T-cell (primary cell): ENCODE results near the gene AGPAT4. TPM values are rescaled to one million over a fixed set of nuclear protein-coding genes. Genes with fewer than 3 reads are reported as not detected.
"Not testable (repeated sequence)": the region's sequence is repeated elsewhere in the genome, so short reads cannot be mapped to it uniquely, and the experiment has no call there.

Source experiments
- ATAC-seq, 4 experiments: fragments of 200-7000 bp in 3 of 4; fragments of 150-1000 bp in 1 of 4; cut with Tn5 transposase; replicated peaks in 1 of 4; 1 replicate in 3 of 4; 2 replicates in 1 of 4; pipeline ENCODE4 v1.10.0; 2021; ENCODE audit warnings: moderate library complexity in 3 of 4, mild to moderate bottlenecking in 2 of 4, moderate number of reproducible peaks in 1 of 4
- CTCF ChIA-PET, 2 donors: fragments of 300-600 bp; sonication (Branson Sonifier 250); formaldehyde crosslinking; loops; one replicate each; lab custom pipeline; 2022; ENCODE audit warnings: antibody characterized with exemption in 2 of 2; lab: Charles Lee
- POLR2A ChIA-PET, 2 donors: fragments of 300-600 bp; sonication (Branson Sonifier 250); formaldehyde crosslinking; loops; one replicate each; lab custom pipeline; 2022; ENCODE audit warnings: antibody characterized with exemption in 2 of 2; lab: Charles Lee
- DNase-seq, 35 experiments: peaks; one replicate each; pipeline versions ENCODE4 v3.0.0 to v3.0.0-alpha.2; 2013 to 2023
- H3K27ac ChIP-seq: one replicate; pipeline ENCODE4 v1.5.1; 2013; ENCODE audit warnings: low read length
- H3K27me3 ChIP-seq, 2 experiments: replicated peaks in 1 of 2; 1 replicate in 1 of 2; 2 replicates in 1 of 2; pipeline versions ENCODE4 v1.6.1 to v1.7.0; 2013; ENCODE audit warnings: low read length in 1 of 2, mixed read lengths in 1 of 2; ENCODE audit not compliant: control insufficient read depth in 2 of 2, insufficient read depth in 2 of 2; ENCODE audit errors: extremely low read depth in 1 of 2
- H3K36me3 ChIP-seq, 2 donors: 1 replicate in 1 of 2; 2 replicates in 1 of 2; pipeline versions ENCODE4 v1.6.1 to v1.7.0; 2013; ENCODE audit warnings: low read length in 1 of 2; ENCODE audit not compliant: control insufficient read depth in 2 of 2, insufficient read depth in 1 of 2; ENCODE audit errors: extremely low read depth in 1 of 2
- H3K4me1 ChIP-seq, 2 experiments: 1 replicate in 1 of 2; 2 replicates in 1 of 2; pipeline versions ENCODE4 v1.6.1 to v1.7.0; 2013; ENCODE audit warnings: low read length in 2 of 2, mixed read lengths in 1 of 2; ENCODE audit not compliant: insufficient read depth in 2 of 2, control insufficient read depth in 1 of 2; ENCODE audit errors: extremely low read depth in 1 of 2
- H3K4me3 ChIP-seq, 2 donors: 1 replicate in 1 of 2; 2 replicates in 1 of 2; pipeline versions ENCODE4 v1.5.1 to v1.7.0; 2013; ENCODE audit warnings: mild to moderate bottlenecking in 2 of 2, low read length in 1 of 2, moderate library complexity in 1 of 2; ENCODE audit not compliant: control insufficient read depth in 1 of 2; ENCODE audit errors: extremely low read depth in 1 of 2
- H3K9me3 ChIP-seq: 2 replicates; pipeline ENCODE4 v1.7.0; 2013
- H3K27ac Mint-ChIP-seq, 2 donors: one replicate each; pipeline ENCODE4 v1.8.0; 2020 to 2021; ENCODE audit warnings: mild to moderate bottlenecking in 2 of 2, mixed read lengths in 2 of 2
- H3K27me3 Mint-ChIP-seq, 2 donors: one replicate each; pipeline ENCODE4 v1.8.0; 2021 to 2022; ENCODE audit warnings: mixed read lengths in 2 of 2
- H3K36me3 Mint-ChIP-seq: one replicate; pipeline ENCODE4 v1.8.0; 2021; ENCODE audit warnings: mixed read lengths
- H3K4me1 Mint-ChIP-seq, 3 donors: one replicate each; pipeline ENCODE4 v1.8.0; 2020 to 2022; ENCODE audit warnings: mixed read lengths in 3 of 3, mild to moderate bottlenecking in 1 of 3
- H3K4me3 Mint-ChIP-seq, 3 donors: one replicate each; pipeline ENCODE4 v1.8.0; 2020 to 2022; ENCODE audit warnings: mild to moderate bottlenecking in 3 of 3, mixed read lengths in 3 of 3, moderate library complexity in 3 of 3
- H3K9me3 Mint-ChIP-seq, 3 donors: one replicate each; pipeline ENCODE4 v1.8.0; 2020 to 2022; ENCODE audit warnings: mixed read lengths in 3 of 3
- WGBS: methylation state at CpG from one replicate; pipeline ENCODE4 v1.1.5; 2013; ENCODE audit warnings: missing lambda C conversion rate; ENCODE audit not compliant: insufficient coverage; 5-methylcytosine and 5-hydroxymethylcytosine counted together
- total RNA-seq, 35 experiments: library from RNA in 6 of 35; stranded (reverse) in 6 of 35; fragments of 120-200 nt in 1 of 35; gene quantifications; one replicate each; pipeline versions ENCODE4 v1.2.1 to v1.2.4 and lab custom pipeline; 2013 to 2026

Gene AGPAT4
- total RNA-seq, 5 donors from 2014 or later (not counting 1 experiment from before 2014, with no cell fraction given), result 5.6 to 15.0 (median 6.3) TPM

DNA sequence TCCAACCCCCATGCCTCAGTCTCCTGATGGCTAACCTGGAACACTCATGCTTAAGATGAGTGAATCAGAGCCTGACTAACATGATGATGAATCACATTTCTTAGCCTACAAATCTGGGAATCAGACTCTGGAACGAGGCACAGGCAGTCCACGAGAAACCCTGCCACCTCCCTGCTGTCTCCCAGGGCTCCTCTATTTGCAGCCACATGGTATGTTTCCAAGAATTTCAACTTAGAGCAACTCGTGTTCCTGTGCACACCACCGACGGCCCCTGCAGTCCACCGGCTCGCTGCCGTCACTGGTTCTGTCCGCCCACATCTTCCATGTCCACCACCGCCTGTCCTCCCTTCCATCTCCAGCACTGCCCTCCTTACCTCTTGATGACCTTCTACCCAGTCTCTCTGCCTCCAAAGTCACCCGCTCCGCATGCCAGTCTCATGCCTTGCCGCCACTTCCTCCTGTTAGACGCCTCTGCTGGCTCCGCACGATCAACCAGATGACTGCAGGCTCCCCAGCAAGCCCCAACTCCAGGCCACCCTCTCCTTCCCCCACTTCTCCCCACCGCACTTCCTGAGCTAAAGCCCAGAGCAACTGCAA is 87.6 kb downstream of the AGPAT4 start:
- Histone ChIP-seq H3K36me3 (no peaks in the 10 kb centered on the region), H3K27me3 (peaks cover 0 to 4% of the 10 kb centered on the region in 2 experiments), H3K27ac (no peak overlapping the region), H3K4me3 (no peak overlapping the region), H3K4me1 (no peaks in the 10 kb centered on the region), H3K9me3 (no peaks in the 10 kb centered on the region)
- 53% methylated on average over 17 of the region's 17 CpGs for WGBS
- ChIA-PET CTCF (no interaction called here), POLR2A (no interaction called here)
- no peak overlapping the region for H3K4me3 Mint-ChIP-seq
- H3K27ac Mint-ChIP-seq, result no peak overlapping the region
- peaks cover 0 to 14% (median 2%) of the 10 kb centered on the region in 3 donors for H3K4me1 Mint-ChIP-seq
- ATAC-seq, result no peak
- H3K36me3 Mint-ChIP-seq, result peaks cover 36% of the 10 kb centered on the region
- H3K9me3 Mint-ChIP-seq, result peaks cover 0 to 3% (median 0%) of the 10 kb centered on the region in 3 donors
- H3K27me3 Mint-ChIP-seq, result no peaks in the 10 kb centered on the region
- no peak for DNase-seq

DNA sequence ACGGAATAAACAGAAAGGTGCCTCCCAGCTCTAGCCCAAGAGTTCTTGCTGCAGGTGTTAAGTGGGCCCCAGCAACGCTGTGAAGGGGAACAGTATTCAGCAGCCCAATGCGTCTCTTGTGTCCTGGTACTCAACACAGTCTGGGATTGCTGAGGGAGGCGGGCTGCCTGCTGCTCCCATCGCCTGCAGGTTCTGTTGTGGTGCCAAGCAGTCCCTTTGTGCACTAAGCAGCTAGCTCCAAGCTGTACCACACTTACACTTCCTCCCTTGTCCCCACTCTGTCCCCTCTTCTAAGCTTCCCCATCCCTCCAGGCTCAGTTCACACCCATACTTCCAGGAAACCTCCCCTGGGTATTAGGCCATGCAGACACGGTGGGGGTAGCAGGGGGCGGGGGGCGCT is 92.7 kb downstream of the AGPAT4 start:
- Mint-ChIP-seq H3K36me3 (peaks cover 37% of the 10 kb centered on the region), H3K9me3 (peaks cover 5 to 14% (median 9%) of the 10 kb centered on the region in 3 donors), H3K27me3 (no peaks in the 10 kb centered on the region), H3K27ac (no peak overlapping the region), H3K4me1 (peaks cover 0 to 1% (median 0%) of the 10 kb centered on the region in 3 donors), H3K4me3 (no peak overlapping the region)
- Histone ChIP-seq H3K4me3 (no peak overlapping the region), H3K4me1 (no peaks in the 10 kb centered on the region), H3K9me3 (no peaks in the 10 kb centered on the region), H3K36me3 (no peaks in the 10 kb centered on the region), H3K27me3 (peaks cover 0 to 4% of the 10 kb centered on the region in 2 experiments), H3K27ac (no peak overlapping the region)
- DNase-seq, result no peak
- POLR2A ChIA-PET, result no interaction called here
- CTCF ChIA-PET, result interaction anchor here in 1 of 2 donors (0.6 to 0.8 kb wide), 2 partner anchors 192 to 448 kb away, joined by 3 to 4 read pairs; no protein-coding TSS in a partner anchor
- WGBS, result 92% methylated on average over 4 of the region's 8 CpGs
- ATAC-seq, result no peak

GRCh38 chr6:161178155-161178554 is 95.7 kb downstream of the AGPAT4 start:
- H3K4me1 Mint-ChIP-seq, CTCF ChIA-PET, H3K4me1 ChIP-seq, H3K27ac ChIP-seq, DNase-seq, H3K4me3 Mint-ChIP-seq, H3K27me3 ChIP-seq, ATAC-seq, H3K9me3 ChIP-seq, POLR2A ChIA-PET, H3K27me3 Mint-ChIP-seq, H3K27ac Mint-ChIP-seq, H3K36me3 ChIP-seq, H3K4me3 ChIP-seq: not testable (repeated sequence)
- WGBS, result 96% methylated on average over 11 of the region's 14 CpGs
- H3K36me3 Mint-ChIP-seq, result peaks cover 28% of the 10 kb centered on the region
- peaks cover 11 to 21% (median 14%) of the 10 kb centered on the region in 3 donors for H3K9me3 Mint-ChIP-seq

- Mint-ChIP-seq H3K9me3 (peaks cover 11 to 22% (median 14%) of the 10 kb centered on the region in 3 donors), H3K36me3 (peaks cover 23% of the 10 kb centered on the region)
- CTCF ChIA-PET, result interaction anchor here in 1 of 2 donors (0.6 kb wide), 1 partner anchor 211 kb away, joined by 3 read pairs; no protein-coding TSS in a partner anchor
- H3K36me3 ChIP-seq, H3K27ac Mint-ChIP-seq, ATAC-seq, H3K4me3 ChIP-seq, POLR2A ChIA-PET, H3K27me3 ChIP-seq, H3K27ac ChIP-seq, DNase-seq, H3K4me3 Mint-ChIP-seq, H3K9me3 ChIP-seq, H3K4me1 Mint-ChIP-seq, H3K27me3 Mint-ChIP-seq, H3K4me1 ChIP-seq: not testable (repeated sequence)
- WGBS, result 86% methylated on average over 2 of the region's 3 CpGs
Measured at GRCh38 chr6:161176428-161176827, 97.4 kb downstream of the AGPAT4 start.

DNA sequence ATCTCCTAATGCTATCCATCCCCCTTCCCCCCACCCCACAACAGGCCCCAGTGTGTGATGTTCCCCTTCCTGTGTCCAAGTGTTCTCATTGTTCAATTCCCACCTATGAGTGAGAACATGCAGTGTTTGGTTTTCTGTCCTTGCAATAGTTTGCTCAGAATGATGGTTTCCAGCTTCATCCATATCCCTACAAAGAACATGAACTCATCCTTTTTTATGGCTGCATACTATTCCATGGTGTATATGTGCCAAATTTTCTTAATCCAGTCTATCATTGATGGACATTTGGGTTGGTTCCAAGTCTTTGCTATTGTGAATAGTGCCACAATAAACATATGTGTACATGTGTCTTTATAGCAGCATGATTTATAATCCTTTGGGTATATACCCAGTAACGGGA is 101.1 kb downstream of the AGPAT4 start:
- H3K27me3 Mint-ChIP-seq, H3K4me3 Mint-ChIP-seq, DNase-seq, H3K4me1 ChIP-seq, H3K27ac Mint-ChIP-seq, CTCF ChIA-PET, H3K27ac ChIP-seq, POLR2A ChIA-PET, H3K4me3 ChIP-seq, H3K36me3 ChIP-seq, H3K9me3 ChIP-seq, ATAC-seq, H3K27me3 ChIP-seq: not testable (repeated sequence)
- H3K36me3 Mint-ChIP-seq, result peaks cover 16% of the 10 kb centered on the region
- no CpG with 5 or more reads among the region's 1 CpG for WGBS
- peaks cover 11 to 13% (median 11%) of the 10 kb centered on the region in 3 donors for H3K9me3 Mint-ChIP-seq
- peaks cover 0 to 15% (median 0%) of the 10 kb centered on the region in 3 donors for H3K4me1 Mint-ChIP-seq

DNA sequence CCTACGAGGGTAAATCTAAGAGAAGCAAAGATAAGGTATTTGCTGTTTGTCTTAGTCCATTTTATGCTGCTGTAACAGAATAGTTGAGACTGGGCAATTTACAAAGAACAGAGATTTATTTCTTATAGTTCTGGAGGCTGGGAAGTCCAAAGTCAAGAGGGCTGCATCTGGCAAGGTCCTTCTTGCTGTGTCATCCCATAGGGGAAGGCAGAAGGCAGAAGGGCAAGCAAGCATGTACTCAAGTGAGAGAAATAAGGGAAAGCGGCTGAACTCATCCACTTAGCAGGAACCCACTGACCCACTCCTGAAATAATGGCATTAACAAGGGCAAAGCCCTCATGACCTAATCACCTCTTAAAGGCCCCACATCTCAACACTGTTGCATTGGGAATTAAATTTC is 102.7 kb downstream of the AGPAT4 start:
- no peak for ATAC-seq
- CTCF ChIA-PET, result no interaction called here
- no peak overlapping the region for H3K27ac Mint-ChIP-seq

More for the DNA sequence above, 102.7 kb downstream of the AGPAT4 start:
- Histone ChIP-seq H3K27ac (no peak overlapping the region), H3K9me3 (no peaks in the 10 kb centered on the region), H3K36me3 (no peaks in the 10 kb centered on the region), H3K4me1 (no peaks in the 10 kb centered on the region), H3K4me3 (no peak overlapping the region), H3K27me3 (no peaks in the 10 kb centered on the region)
- peaks cover 11% of the 10 kb centered on the region for H3K36me3 Mint-ChIP-seq
- H3K9me3 Mint-ChIP-seq, result peaks cover 5 to 7% (median 6%) of the 10 kb centered on the region in 3 donors
- no peaks in the 10 kb centered on the region for H3K27me3 Mint-ChIP-seq
- 90% methylated on average over 2 of the region's 2 CpGs for WGBS
- H3K4me3 Mint-ChIP-seq, result no peak overlapping the region
- no peak for DNase-seq
- peaks cover 0 to 15% (median 0%) of the 10 kb centered on the region in 3 donors for H3K4me1 Mint-ChIP-seq
- POLR2A ChIA-PET, result no interaction called here
